ENCODE data around the gene RYR3. TPM values are rescaled to one million over a fixed set of nuclear protein-coding genes. Genes with fewer than 3 reads are reported as not detected.

Gene RYR3
- total RNA-seq, 2 experiments from 2014 or later, result not detected

DNA sequence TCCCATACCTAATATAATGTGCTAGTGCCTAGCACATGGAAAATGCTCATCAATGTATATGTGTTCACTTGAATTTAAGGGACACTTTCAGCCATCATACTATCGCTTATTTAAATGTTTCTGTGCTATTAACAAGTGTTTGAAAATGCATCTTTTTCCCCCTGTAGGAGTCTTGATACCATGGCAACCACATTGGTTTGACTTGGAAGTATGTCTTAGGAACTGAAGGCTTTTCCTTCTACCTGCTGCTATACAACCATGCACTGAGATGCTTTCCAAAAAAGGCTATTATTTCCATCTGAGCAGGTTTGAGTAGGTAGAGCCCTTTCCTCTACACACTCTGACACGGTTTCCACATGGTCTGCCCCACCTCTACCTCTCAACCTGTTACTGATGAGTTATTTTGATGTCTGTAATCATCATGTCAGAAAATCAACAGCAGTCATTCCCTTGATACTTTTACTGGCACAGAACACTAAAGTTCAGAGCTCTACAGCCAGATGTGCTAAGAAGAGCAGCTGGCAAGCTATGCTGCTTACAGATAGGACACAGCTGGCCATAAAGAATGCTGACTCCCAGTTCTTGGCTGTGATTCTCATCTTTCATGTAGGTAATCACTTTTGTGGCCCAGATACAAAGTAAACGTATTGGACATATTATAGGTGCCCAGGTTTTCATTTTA lies 59.3 kb downstream of the RYR3 start:
- H3K27ac Mint-ChIP-seq, result no peak overlapping the region
- H3K4me3 Mint-ChIP-seq, result no peak overlapping the region
- no peaks in the 10 kb centered on the region for H3K36me3 Mint-ChIP-seq (ENCODE audit: low read depth)
- no peak for DNase-seq
- ChIA-PET POLR2A (no interaction called here), CTCF (no interaction called here)
- no peak for ATAC-seq
- H3K4me1 Mint-ChIP-seq, result no peaks in the 10 kb centered on the region
- H3K9me3 Mint-ChIP-seq (ENCODE audit: low read depth), result no peaks in the 10 kb centered on the region
- intact Hi-C loops (cut with DNase I, micrococcal nuclease), result loop anchor here in 1 of 2 experiments (10.0 kb wide), 1 partner anchor 65 kb away; no protein-coding TSS in a partner anchor
- H3K27me3 Mint-ChIP-seq, result peaks cover 10% of the 10 kb centered on the region

DNA sequence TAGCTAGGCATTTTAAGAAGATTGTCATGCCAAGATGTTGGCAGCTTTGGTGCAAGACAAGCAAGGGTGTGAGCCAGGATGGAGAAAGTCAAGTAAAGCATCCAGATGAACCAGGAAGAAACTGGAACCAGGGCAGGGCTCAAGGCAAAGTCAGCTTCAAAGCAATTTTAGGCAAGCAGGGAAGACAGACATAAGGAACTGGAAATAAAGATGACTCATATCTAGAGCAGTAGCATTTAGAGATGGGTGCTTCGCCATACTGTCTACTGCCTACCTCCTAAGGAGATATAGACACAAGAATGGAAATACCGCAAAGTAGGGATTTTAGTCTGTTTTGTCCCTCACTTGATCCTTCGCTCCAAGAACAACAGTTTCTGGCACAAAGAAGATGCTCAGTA lies 59.9 kb downstream of the RYR3 start:
- no peak for ATAC-seq
- Mint-ChIP-seq H3K9me3 (ENCODE audit: low read depth) (no peaks in the 10 kb centered on the region), H3K27ac (no peak overlapping the region), H3K4me1 (no peaks in the 10 kb centered on the region), H3K27me3 (peaks cover 10% of the 10 kb centered on the region), H3K4me3 (no peak overlapping the region), H3K36me3 (ENCODE audit: low read depth) (no peaks in the 10 kb centered on the region)
- CTCF ChIA-PET, result no interaction called here
- no peak for DNase-seq
- POLR2A ChIA-PET, result no interaction called here
- intact Hi-C loops (cut with DNase I, micrococcal nuclease), result no loop called here

DNA sequence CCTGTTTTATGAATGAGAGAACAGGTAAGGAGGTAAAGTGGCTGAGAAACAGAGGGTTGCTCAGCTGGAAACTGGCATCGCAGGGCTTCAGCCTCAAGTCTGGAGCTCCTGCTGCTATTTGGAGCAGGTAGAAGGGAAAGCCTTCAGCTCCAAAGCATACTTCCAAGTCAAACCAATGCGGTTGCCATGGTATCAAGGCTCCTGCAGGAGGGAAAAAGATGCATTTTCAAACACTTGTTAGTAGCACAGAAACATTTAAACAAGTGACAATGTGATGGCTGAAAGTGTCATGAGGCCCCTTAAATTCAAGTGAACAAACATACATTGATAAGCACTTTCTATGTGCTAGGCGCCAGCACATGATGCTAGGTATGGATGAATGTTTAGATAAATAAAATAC lies 60.4 kb downstream of the RYR3 start:
- Mint-ChIP-seq H3K4me3 (no peak overlapping the region), H3K9me3 (ENCODE audit: low read depth) (no peaks in the 10 kb centered on the region), H3K27ac (no peak overlapping the region), H3K36me3 (ENCODE audit: low read depth) (no peaks in the 10 kb centered on the region), H3K27me3 (peaks cover 10% of the 10 kb centered on the region), H3K4me1 (no peaks in the 10 kb centered on the region)
- ChIA-PET CTCF (interaction anchor here (0.8 kb wide), 1 partner anchor 41 kb away, joined by 4 read pairs; no protein-coding TSS in a partner anchor), POLR2A (no interaction called here)
- ATAC-seq (no peak), DNase-seq (no peak)
- intact Hi-C loops (cut with DNase I, micrococcal nuclease), result no loop called here

DNA sequence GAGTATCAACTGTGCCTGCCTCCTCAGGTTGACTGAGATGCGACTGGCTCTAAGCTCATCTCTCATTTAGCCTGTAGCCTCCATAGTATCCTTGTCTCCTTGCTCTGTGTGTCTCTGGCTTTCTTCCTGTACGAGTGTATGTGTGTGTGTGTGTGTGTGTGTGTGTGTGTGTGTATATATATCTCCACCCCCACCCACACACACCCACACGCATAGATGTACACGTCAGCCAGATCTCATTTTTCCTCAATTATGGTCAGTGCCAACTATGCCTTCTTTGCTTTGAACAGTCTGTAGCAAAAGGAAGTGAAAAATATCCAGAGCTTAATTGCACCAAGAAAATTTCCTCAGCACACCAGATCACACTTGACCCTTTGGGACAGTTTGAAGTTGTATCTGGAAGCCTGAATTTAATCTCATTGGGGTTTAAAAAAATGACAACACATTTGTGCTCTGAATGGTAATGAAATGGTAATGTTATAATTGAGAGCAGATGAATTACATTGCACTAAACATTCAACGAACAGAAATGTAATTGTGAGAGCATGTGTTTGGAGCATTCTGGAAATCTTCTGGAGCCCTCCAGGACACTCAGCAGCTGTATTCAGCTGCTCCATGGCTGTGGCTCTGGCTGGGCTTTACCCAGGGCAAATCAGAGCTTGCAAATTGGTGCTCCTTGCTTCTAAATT lies 63.6 kb downstream of the RYR3 start:
- DNase-seq (no peak), ATAC-seq (no peak)
- H3K27me3 Mint-ChIP-seq, result peaks cover 7% of the 10 kb centered on the region
- no peaks in the 10 kb centered on the region for H3K36me3 Mint-ChIP-seq (ENCODE audit: low read depth)
- no peaks in the 10 kb centered on the region for H3K4me1 Mint-ChIP-seq
- H3K4me3 Mint-ChIP-seq, result no peak overlapping the region
- CTCF ChIA-PET, result interaction anchor here (0.7 kb wide), 1 partner anchor 719 kb away, joined by 5 read pairs; no protein-coding TSS in a partner anchor
- H3K9me3 Mint-ChIP-seq (ENCODE audit: low read depth), result no peaks in the 10 kb centered on the region
- intact Hi-C loops (cut with DNase I, micrococcal nuclease), result no loop called here
- no peak overlapping the region for H3K27ac Mint-ChIP-seq
- POLR2A ChIA-PET, result interaction anchor here (0.5 kb wide), 1 partner anchor 148 kb away, joined by 3 read pairs; no protein-coding TSS in a partner anchor

DNA sequence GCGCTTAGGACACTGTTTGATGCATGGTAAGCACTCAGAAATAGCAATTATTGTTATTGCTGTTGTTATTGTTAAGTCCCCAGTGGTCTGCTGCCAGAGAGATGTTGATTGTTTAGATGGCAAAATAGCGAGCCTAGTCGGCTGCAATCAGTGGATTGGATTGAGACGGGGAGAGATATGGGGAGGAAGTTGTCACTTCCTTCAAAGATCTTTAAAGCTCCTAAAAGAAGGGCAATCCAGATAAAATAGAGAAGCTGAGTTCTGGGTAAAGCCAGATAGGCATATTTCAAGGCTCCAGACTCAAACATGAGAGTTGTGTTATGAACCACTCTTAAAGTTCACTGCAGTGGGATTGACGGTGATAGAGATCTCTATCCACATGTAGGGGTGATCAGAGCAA lies 64.5 kb downstream of the RYR3 start:
- DNase-seq (no peak), ATAC-seq (no peak)
- no peak overlapping the region for H3K27ac Mint-ChIP-seq
- no peak overlapping the region for H3K4me3 Mint-ChIP-seq
- CTCF ChIA-PET, result no interaction called here
- POLR2A ChIA-PET, result no interaction called here
- intact Hi-C loops (cut with DNase I, micrococcal nuclease), result no loop called here
- H3K9me3 Mint-ChIP-seq (ENCODE audit: low read depth), result no peaks in the 10 kb centered on the region
- H3K36me3 Mint-ChIP-seq (ENCODE audit: low read depth), result no peaks in the 10 kb centered on the region
- H3K4me1 Mint-ChIP-seq, result no peaks in the 10 kb centered on the region
- peaks cover 6% of the 10 kb centered on the region for H3K27me3 Mint-ChIP-seq

DNA sequence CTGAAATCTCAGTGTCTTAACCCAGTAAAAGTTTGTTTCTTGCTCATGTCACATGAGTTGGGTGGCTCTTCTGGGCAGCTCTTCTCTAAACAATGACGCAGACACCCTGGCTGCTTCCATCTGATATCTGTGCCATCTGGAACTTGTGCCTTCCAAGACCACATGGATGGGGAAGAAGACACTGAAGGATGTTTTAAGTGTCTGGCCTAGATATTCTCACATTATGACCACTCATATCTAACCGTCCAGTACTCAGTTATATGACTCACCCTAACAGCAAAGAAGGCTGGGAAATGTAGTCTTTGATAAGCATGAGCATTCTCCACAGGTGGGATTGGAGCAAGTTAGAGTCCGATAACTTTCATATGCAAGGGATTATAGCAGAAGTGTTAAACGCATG lies 66.4 kb downstream of the RYR3 start:
- no peaks in the 10 kb centered on the region for H3K4me1 Mint-ChIP-seq
- POLR2A ChIA-PET, result interaction anchor here (0.6 kb wide), 1 partner anchor 224 kb away, joined by 3 read pairs; no protein-coding TSS in a partner anchor
- DNase-seq, result no peak

DNA sequence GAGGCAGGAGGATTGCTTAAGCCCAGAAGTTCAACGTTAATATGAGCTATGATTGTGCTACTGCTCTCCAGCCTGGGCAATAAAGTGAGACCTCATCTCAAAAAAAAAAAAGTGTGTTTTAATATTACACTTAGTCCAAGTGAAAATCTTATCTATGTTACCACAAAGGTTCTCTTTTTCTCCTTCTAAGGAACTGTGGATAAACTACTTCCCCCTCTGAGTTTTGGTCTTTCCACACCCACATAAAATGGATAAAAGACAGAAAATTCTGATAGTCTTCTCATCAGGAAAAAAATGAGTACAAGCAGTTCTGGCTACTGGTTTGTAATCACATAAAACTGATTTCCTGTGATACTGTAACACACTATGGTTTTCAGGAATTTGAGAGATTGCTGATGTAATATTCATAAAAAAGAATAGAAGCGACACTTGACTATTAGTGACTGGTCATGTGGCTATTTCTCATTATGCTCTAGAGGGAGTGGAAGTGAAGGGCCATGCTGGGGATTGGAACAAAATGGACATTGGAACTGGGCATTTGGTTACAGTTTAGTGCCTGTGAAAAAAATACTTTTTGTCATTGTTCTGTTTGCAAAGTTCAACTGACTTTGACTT lies 68.2 kb downstream of the RYR3 start:
- DNase-seq, result no peak
- no peaks in the 10 kb centered on the region for H3K9me3 Mint-ChIP-seq (ENCODE audit: low read depth)
- no peak for ATAC-seq
- H3K27ac Mint-ChIP-seq, result no peak overlapping the region
- ChIA-PET CTCF (no interaction called here), POLR2A (no interaction called here)
- no peaks in the 10 kb centered on the region for H3K4me1 Mint-ChIP-seq
- H3K4me3 Mint-ChIP-seq, result no peak overlapping the region
- H3K36me3 Mint-ChIP-seq (ENCODE audit: low read depth), result no peaks in the 10 kb centered on the region
- intact Hi-C loops (cut with DNase I, micrococcal nuclease), result no loop called here
- H3K27me3 Mint-ChIP-seq, result peaks cover 16% of the 10 kb centered on the region

More for the DNA sequence above, 66.4 kb downstream of the RYR3 start:
- no peak overlapping the region for H3K27ac Mint-ChIP-seq
- H3K4me3 Mint-ChIP-seq, result no peak overlapping the region
- H3K36me3 Mint-ChIP-seq (ENCODE audit: low read depth), result no peaks in the 10 kb centered on the region
- intact Hi-C loops (cut with DNase I, micrococcal nuclease), result no loop called here
- H3K9me3 Mint-ChIP-seq (ENCODE audit: low read depth), result no peaks in the 10 kb centered on the region
- peaks cover 13% of the 10 kb centered on the region for H3K27me3 Mint-ChIP-seq
- CTCF ChIA-PET, result interaction anchor here (0.7 kb wide), 1 partner anchor 314 kb away, joined by 3 read pairs; no protein-coding TSS in a partner anchor
- ATAC-seq, result no peak

DNA sequence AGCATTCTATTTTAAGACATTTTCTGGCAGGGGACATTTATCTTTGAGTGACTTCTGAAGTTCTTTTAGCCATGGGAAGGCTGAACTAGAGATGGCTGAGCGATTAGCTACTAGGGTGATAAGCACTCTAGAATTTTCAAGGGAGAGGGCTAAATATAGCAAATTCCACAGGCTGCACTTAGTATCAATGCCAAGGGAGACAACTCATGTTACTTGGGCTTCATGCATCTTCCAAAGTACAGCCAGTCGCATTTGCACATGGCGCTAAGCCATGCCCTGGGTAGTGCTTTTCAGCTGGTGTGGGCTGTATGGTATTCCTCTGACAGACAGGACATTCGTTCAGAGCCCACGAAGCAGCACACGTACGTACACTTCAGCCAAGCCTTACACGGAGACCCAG lies 69.6 kb downstream of the RYR3 start:
- peaks cover 14% of the 10 kb centered on the region for H3K27me3 Mint-ChIP-seq
- no peak overlapping the region for H3K27ac Mint-ChIP-seq
- no peaks in the 10 kb centered on the region for H3K36me3 Mint-ChIP-seq (ENCODE audit: low read depth)
- POLR2A ChIA-PET, result no interaction called here
- DNase-seq, result no peak
- H3K4me1 Mint-ChIP-seq, result no peaks in the 10 kb centered on the region
- intact Hi-C loops (cut with DNase I, micrococcal nuclease), result no loop called here
- H3K9me3 Mint-ChIP-seq (ENCODE audit: low read depth), result no peaks in the 10 kb centered on the region
- no peak for ATAC-seq
- CTCF ChIA-PET, result no interaction called here
- no peak overlapping the region for H3K4me3 Mint-ChIP-seq

DNA sequence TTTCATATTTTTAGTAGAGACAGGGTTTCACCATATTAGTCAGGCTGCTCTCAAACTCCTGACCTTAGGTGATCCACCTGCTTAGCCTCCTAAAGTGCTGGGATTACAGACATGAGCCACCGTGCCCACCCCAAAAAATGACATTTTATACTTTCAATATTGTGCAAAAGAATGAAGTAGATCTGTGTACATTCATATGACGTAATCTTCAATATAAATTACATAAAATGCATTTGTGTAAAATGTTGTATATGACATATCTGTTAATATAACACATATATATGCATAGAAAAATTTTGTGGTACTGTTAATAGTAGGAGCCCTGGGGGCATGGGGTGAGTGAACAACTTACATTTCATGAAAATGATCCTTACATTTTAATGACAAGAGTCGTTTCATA lies 71.7 kb downstream of the RYR3 start:
- POLR2A ChIA-PET, result no interaction called here
- Mint-ChIP-seq H3K27ac (no peak overlapping the region), H3K27me3 (peaks cover 14% of the 10 kb centered on the region), H3K36me3 (ENCODE audit: low read depth) (no peaks in the 10 kb centered on the region), H3K9me3 (ENCODE audit: low read depth) (no peaks in the 10 kb centered on the region), H3K4me1 (no peaks in the 10 kb centered on the region), H3K4me3 (no peak overlapping the region)
- ATAC-seq (no peak), DNase-seq (no peak)
- CTCF ChIA-PET, result interaction anchor here (0.6 kb wide), 1 partner anchor 356 kb away, joined by 3 read pairs; no protein-coding TSS in a partner anchor
- intact Hi-C loops (cut with DNase I, micrococcal nuclease), result no loop called here

DNA sequence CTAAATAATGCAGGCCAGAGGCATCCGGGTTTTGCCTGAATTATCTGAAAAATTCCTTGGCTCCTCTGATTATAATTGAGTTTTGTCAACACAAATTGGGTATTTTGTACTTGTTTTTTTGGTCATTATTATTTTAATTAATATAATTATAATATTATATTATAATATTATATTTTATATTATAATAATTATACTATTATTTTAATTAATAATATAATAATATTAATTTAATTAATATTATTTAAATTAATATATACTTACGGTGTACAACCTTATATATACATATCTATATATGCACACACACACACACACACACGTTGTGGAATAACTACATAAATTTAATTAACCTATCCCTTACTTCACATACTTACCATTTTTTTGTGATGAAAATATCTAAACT lies 73.5 kb downstream of the RYR3 start:
- H3K27me3 Mint-ChIP-seq, result peaks cover 17% of the 10 kb centered on the region
- no peaks in the 10 kb centered on the region for H3K4me1 Mint-ChIP-seq
- DNase-seq (no peak), ATAC-seq (no peak)
- H3K4me3 Mint-ChIP-seq, result no peak overlapping the region
- ChIA-PET CTCF (interaction anchor here (2.0 kb wide), 1 partner anchor 92 kb away, joined by 7 read pairs; no protein-coding TSS in a partner anchor), POLR2A (no interaction called here)
- H3K36me3 Mint-ChIP-seq (ENCODE audit: low read depth), result no peaks in the 10 kb centered on the region
- no peaks in the 10 kb centered on the region for H3K9me3 Mint-ChIP-seq (ENCODE audit: low read depth)
- intact Hi-C loops (cut with DNase I, micrococcal nuclease), result no loop called here
- no peak overlapping the region for H3K27ac Mint-ChIP-seq

DNA sequence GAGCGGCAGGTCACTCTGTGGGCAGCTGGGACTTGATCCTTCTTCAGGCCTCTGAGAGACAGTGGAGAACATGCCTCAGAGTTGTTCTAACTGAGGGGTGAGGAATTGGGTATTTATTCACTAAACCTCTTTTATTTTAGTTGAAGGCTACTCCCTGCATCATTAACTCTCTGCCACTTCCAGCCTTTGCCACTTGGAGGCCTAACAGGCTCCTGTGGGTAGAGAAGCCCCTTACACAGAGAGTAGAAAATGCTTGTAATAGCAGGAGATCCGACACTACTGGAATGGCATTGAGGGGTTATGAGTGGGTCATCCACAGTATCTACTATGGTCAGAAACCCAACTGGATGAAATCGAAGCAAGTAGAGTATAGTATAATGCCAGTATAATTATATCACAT lies 81.7 kb downstream of the RYR3 start:
- ChIA-PET POLR2A (interaction anchor here (0.6 kb wide), 1 partner anchor 58 kb away, joined by 3 read pairs; no protein-coding TSS in a partner anchor), CTCF (no interaction called here)
- H3K4me1 Mint-ChIP-seq, result no peaks in the 10 kb centered on the region
- no peaks in the 10 kb centered on the region for H3K9me3 Mint-ChIP-seq (ENCODE audit: low read depth)
- H3K36me3 Mint-ChIP-seq (ENCODE audit: low read depth), result no peaks in the 10 kb centered on the region
- no peak overlapping the region for H3K27ac Mint-ChIP-seq
- no peak for DNase-seq
- ATAC-seq, result no peak
- peaks cover 3% of the 10 kb centered on the region for H3K27me3 Mint-ChIP-seq
- intact Hi-C loops (cut with DNase I, micrococcal nuclease), result no loop called here
- H3K4me3 Mint-ChIP-seq, result no peak overlapping the region

DNA sequence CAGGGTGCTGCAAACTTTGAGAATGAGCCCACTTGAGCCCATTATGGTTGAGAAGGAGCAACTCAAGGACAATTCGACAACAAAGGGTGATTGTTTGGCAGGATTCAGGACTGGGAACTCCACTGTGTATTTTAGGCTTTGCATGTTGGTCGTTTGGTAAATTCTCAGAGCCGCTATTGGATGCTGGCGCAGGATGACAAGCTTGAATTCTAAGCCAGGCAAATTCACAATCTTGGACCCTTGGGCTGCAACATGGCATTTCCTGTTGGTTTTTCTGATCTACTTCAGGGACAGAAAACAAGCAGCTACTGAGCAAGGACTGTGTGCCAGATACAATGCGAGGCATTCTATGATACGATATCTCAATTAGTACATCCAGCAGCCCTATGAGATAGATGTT lies 82.8 kb downstream of the RYR3 start:
- intact Hi-C loops (cut with DNase I, micrococcal nuclease), result no loop called here
- ChIA-PET POLR2A (no interaction called here), CTCF (no interaction called here)
- ATAC-seq, result no peak
- Mint-ChIP-seq H3K36me3 (ENCODE audit: low read depth) (no peaks in the 10 kb centered on the region), H3K27ac (no peak overlapping the region), H3K9me3 (ENCODE audit: low read depth) (no peaks in the 10 kb centered on the region), H3K4me1 (no peaks in the 10 kb centered on the region), H3K27me3 (peaks cover 7% of the 10 kb centered on the region), H3K4me3 (no peak overlapping the region)
- no peak for DNase-seq

Data from activated CD4-positive, alpha-beta T cell treated with anti-CD3 and anti-CD28 coated beads for 36 hours (primary cell).